ENCODE data around the gene TMEM38A.
"Not testable (repeated sequence)": the region's sequence is repeated elsewhere in the genome, so short reads cannot be mapped to it uniquely, and the experiment has no call there.

Gene TMEM38A

DNA sequence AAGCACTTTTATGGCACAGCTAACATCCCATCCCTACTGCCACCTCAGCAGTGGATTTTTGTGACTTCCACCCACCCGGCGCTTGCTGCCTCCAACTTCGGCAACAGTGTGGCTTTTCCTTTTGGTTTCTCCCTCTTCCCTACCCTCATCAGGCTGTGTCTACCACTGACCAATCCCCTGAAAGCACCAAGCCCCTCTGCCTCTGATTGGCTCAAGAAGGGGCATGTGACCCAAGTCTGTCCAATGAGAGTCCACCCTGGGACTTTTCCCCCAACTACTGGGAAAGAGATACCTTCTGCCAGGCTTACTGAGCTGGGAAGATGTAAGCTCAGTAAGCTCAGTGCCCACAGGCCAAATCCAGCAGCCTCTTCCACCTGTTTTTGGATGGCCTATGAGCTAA, 6.8 kb upstream of the TMEM38A start:
- Mint-ChIP-seq H3K4me3 (no peak overlapping the region), H3K27ac (no peak overlapping the region), H3K36me3 (ENCODE audit: low read depth) (peaks cover 78% of the 10 kb centered on the region), H3K9me3 (no peaks in the 10 kb centered on the region), H3K27me3 (no peaks in the 10 kb centered on the region), H3K4me1 (ENCODE audit: low read depth) (peaks cover 30% of the 10 kb centered on the region)

DNA sequence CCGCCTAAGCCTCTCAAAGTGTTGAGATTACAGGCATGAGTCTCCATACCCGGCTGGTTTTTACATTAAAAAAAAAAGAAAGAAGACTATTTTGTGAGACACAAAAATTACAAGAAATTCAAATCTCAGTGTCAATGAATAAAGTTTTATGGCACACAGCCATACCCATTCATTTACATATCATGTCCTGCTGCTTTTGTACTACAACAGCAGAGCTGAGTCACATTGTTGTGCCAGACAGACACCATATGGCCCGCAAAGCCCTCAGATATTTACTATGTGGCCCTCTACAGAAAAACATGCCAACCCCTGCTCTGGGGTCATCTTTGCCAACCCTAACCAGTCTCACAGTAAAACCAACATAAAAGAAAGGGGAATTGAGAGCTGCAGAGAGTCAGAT, 6.3 kb upstream of the TMEM38A start:
- Mint-ChIP-seq H3K27ac (no peak overlapping the region), H3K9me3 (no peaks in the 10 kb centered on the region), H3K4me1 (ENCODE audit: low read depth) (peaks cover 35% of the 10 kb centered on the region), H3K27me3 (no peaks in the 10 kb centered on the region), H3K36me3 (ENCODE audit: low read depth) (peaks cover 75% of the 10 kb centered on the region), H3K4me3 (no peak overlapping the region)

- Mint-ChIP-seq H3K4me1 (ENCODE audit: low read depth) (peaks cover 35% of the 10 kb centered on the region), H3K4me3 (no peak overlapping the region), H3K9me3 (no peaks in the 10 kb centered on the region)
These were observed 5.2 kb upstream of the TMEM38A start for GRCh38 chr19:16655727-16656126.

DNA sequence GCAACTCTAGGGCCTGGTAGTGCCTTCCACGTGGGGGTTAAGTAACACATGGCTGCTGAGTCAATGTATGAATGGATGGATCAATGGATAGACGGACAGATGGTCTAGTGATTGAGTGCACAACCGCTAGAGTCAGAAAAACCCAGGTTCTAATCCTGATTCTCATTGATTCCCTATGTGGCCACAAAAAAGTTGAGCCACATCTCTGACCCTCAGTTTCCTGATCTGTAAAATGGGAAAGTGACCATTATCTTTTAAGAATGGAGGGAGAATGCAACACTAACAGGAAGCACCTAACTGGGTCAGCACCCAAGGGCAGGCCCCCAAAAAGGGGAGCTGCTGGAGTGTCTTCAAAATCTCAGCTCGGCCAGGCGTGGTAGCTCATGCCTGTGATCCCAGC, 3.6 kb upstream of the TMEM38A start:
- H3K4me3 Mint-ChIP-seq, result no peak overlapping the region
- H3K4me1 Mint-ChIP-seq (ENCODE audit: low read depth), result peaks cover 43% of the 10 kb centered on the region
- no peaks in the 10 kb centered on the region for H3K9me3 Mint-ChIP-seq
- H3K27me3 Mint-ChIP-seq, result peaks cover 7% of the 10 kb centered on the region
- peak overlapping the region; percentile 9 for H3K27ac Mint-ChIP-seq
- H3K36me3 Mint-ChIP-seq (ENCODE audit: low read depth), result peaks cover 53% of the 10 kb centered on the region

More at GRCh38 chr19:16655727-16656126, 5.2 kb upstream of the TMEM38A start:
- Mint-ChIP-seq H3K36me3 (ENCODE audit: low read depth) (peaks cover 67% of the 10 kb centered on the region), H3K27ac (no peak overlapping the region), H3K27me3 (no peaks in the 10 kb centered on the region)

- peaks cover 42% of the 10 kb centered on the region for H3K4me1 Mint-ChIP-seq (ENCODE audit: low read depth)
- peak overlapping the region; percentile 96 for H3K4me3 Mint-ChIP-seq
- peaks cover 7% of the 10 kb centered on the region for H3K27me3 Mint-ChIP-seq
- no peaks in the 10 kb centered on the region for H3K9me3 Mint-ChIP-seq
- H3K36me3 Mint-ChIP-seq (ENCODE audit: low read depth), result peaks cover 35% of the 10 kb centered on the region
- peak overlapping the region; percentile 96 for H3K27ac Mint-ChIP-seq
These were observed 1.5 kb upstream of the TMEM38A start for GRCh38 chr19:16659464-16659831.

GRCh38 chr19:16659832-16660708, 869 bp upstream of the TMEM38A start, which contains the start of gene SMIM7:
SMIM7 (minus strand) TSS chr19:16660144; CDS start chr19:16660110, 34 bp downstream.
- peaks cover 29% of the 10 kb centered on the region for H3K36me3 Mint-ChIP-seq (ENCODE audit: low read depth)

DNA sequence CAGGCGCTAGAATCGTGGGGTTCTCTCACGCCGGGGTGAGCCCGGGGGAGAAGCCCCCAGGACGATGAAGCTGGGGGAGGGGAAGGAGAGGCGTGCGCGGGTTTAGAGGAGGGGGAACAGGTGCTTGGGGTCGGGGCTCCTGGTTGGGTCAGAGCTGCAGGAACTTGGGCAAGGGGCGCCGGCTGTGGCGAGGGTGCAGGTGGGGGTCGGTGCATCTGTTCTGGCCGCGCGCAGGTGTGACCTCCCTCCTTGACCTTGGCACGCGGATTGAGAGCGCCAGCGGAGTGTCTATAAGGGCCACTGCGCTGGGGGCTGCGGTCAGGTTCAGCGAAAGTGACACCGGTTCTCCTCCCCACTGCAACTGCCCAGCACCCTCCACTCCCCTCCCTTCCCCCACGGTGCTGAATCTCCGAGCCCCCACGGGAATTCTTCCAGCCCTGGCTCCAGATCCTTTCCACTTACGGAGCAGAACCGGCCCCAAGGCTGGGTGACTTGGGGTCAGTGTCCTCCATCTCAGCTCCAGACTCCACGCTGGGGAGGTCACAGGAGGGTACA, 618 bp downstream of the TMEM38A start:
- Mint-ChIP-seq H3K36me3 (ENCODE audit: low read depth) (peaks cover 20% of the 10 kb centered on the region), H3K27me3 (peaks cover 7% of the 10 kb centered on the region), H3K4me3 (peak overlapping the region; percentile 73), H3K9me3 (no peaks in the 10 kb centered on the region), H3K27ac (peak overlapping the region; percentile 36), H3K4me1 (ENCODE audit: low read depth) (peaks cover 36% of the 10 kb centered on the region)

More at GRCh38 chr19:16659832-16660708, 869 bp upstream of the TMEM38A start, which contains the start of gene SMIM7:
- Mint-ChIP-seq H3K27me3 (peaks cover 7% of the 10 kb centered on the region), H3K4me1 (ENCODE audit: low read depth) (peaks cover 36% of the 10 kb centered on the region), H3K27ac (peak within 1 kb of the TSS; percentile 96), H3K4me3 (peak within 1 kb of the TSS; percentile 96), H3K9me3 (no peaks in the 10 kb centered on the region)

GRCh38 chr19:16668176-16668575, 7.2 kb downstream of the TMEM38A start:
- Mint-ChIP-seq H3K27me3 (no peaks in the 10 kb centered on the region), H3K27ac (no peak overlapping the region), H3K4me3 (no peak overlapping the region), H3K9me3 (no peaks in the 10 kb centered on the region), H3K36me3 (ENCODE audit: low read depth) (no peaks in the 10 kb centered on the region), H3K4me1 (ENCODE audit: low read depth) (no peaks in the 10 kb centered on the region)

- H3K27me3 Mint-ChIP-seq; H3K27ac Mint-ChIP-seq; H3K4me1 Mint-ChIP-seq (ENCODE audit: low read depth); H3K36me3 Mint-ChIP-seq (ENCODE audit: low read depth); H3K9me3 Mint-ChIP-seq; H3K4me3 Mint-ChIP-seq: not testable (repeated sequence)
These were observed 7.8 kb downstream of the TMEM38A start for GRCh38 chr19:16668702-16669101.

GRCh38 chr19:16670291-16670690, 9.4 kb downstream of the TMEM38A start:
- Mint-ChIP-seq H3K27ac (no peak overlapping the region), H3K9me3 (no peaks in the 10 kb centered on the region), H3K4me3 (no peak overlapping the region), H3K36me3 (ENCODE audit: low read depth) (no peaks in the 10 kb centered on the region), H3K4me1 (ENCODE audit: low read depth) (no peaks in the 10 kb centered on the region), H3K27me3 (no peaks in the 10 kb centered on the region)

DNA sequence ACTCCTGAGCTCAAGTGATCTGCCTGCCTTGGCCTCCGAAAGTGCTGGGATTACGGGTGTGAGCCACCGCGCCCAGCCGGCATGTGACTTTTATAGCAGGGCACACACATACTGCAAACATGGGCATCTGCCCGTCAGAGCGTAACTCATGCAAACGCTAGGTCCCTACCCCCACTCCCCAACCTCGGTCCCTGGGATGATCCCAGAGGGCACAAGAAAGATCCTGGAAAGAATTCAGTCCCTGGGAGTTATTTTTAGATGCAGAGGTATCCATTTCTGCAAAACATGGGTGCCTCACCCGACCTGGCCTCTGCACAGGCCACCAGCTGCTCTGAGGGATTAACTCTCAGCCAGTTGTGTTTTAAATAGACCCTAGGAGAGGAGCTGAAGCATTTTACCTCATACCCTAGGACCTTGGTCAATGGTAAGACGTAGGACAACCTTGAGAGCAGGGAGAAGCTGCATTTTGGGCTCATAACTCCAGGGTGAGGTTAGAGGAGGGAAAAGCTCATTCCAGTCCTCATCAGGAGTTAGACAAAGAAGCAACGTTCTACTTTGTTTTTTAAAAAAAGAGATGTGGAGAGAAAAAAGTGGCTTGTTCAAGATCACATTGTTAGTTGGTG, 10.8 kb downstream of the TMEM38A start:
- Mint-ChIP-seq H3K4me3 (no peak overlapping the region), H3K36me3 (ENCODE audit: low read depth) (no peaks in the 10 kb centered on the region), H3K4me1 (ENCODE audit: low read depth) (no peaks in the 10 kb centered on the region), H3K9me3 (no peaks in the 10 kb centered on the region), H3K27me3 (no peaks in the 10 kb centered on the region), H3K27ac (no peak overlapping the region)

DNA sequence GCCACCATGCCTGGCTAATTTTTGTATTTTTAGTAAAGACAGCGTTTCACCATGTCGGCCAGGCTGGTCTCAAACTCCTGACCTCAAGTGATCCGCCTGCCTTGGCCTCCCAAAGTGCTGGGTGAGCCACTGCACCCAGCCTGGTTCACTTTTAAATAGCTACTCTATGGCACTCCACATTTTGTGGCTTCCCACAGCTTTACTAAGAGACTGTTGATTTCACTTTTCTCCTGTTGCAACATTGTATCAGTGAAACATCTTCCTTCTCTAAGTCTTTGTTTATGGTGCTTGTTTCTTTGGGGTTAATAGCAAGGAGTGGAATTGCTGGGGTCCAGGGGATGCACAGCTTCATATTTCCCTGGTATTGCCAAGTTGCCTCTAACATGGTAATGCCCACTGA, 12.3 kb downstream of the TMEM38A start:
- Mint-ChIP-seq H3K9me3 (no peaks in the 10 kb centered on the region), H3K27ac (no peak overlapping the region), H3K36me3 (ENCODE audit: low read depth) (no peaks in the 10 kb centered on the region), H3K27me3 (no peaks in the 10 kb centered on the region), H3K4me3 (no peak overlapping the region), H3K4me1 (ENCODE audit: low read depth) (no peaks in the 10 kb centered on the region)

GRCh38 chr19:16673839-16674238, 12.9 kb downstream of the TMEM38A start:
- H3K27me3 Mint-ChIP-seq; H3K4me1 Mint-ChIP-seq (ENCODE audit: low read depth); H3K4me3 Mint-ChIP-seq; H3K9me3 Mint-ChIP-seq; H3K27ac Mint-ChIP-seq; H3K36me3 Mint-ChIP-seq (ENCODE audit: low read depth): not testable (repeated sequence)

DNA sequence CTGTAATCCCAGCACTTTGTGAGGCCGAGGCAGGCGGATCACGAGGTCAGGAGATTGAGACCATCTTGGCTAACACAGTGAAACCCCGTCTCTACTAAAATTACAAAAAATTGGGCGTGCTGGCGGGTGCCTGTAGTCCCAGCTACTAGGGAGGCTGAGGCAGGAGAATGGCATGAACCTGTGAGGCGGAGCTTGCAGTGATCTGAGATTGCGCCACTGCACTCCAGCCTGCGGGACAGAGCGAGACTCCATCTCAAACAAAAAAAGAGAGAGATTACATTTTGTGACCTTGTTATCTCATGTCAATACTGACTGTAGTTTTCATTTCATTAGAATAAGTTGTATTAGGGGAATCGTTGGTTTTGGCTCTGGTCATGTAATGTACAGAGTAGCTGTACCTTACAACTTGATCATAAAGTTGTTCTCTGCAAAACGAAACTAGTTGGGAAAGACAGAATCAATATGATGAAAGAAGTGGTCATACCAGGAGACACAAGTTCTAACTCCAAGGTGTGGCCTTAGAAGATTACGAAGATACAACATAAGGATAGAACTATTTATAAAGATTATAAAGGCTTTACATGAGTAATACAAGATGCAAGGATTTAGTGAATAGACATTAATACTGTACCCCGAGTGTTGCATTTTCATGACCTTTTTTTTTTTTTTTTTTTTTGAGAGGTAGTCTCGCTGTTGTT, 15.3 kb downstream of the TMEM38A start:
- Mint-ChIP-seq H3K4me3 (no peak overlapping the region), H3K27ac (no peak overlapping the region), H3K36me3 (ENCODE audit: low read depth) (peaks cover 11% of the 10 kb centered on the region), H3K27me3 (no peaks in the 10 kb centered on the region), H3K4me1 (ENCODE audit: low read depth) (no peaks in the 10 kb centered on the region), H3K9me3 (peaks cover 3% of the 10 kb centered on the region)

DNA sequence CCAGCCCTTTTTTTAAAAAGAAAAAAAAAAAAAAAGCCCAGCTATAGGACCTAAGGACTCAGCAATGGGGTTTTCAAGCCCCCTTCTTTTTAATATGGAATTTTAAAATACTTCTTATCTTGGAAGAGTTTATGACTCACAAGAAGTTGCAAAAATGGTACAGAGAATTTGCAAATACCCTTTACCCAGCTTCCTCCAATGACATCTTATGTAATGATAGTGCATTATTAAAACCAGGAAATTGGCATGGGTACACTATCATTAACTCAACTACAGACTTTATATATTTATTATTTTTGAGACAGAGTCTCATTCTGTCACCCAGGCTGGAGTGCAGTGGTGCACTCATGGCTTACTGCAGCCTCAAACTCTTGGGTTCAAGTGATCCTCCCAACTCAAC, 16.1 kb downstream of the TMEM38A start:
- no peaks in the 10 kb centered on the region for H3K27me3 Mint-ChIP-seq
- H3K4me3 Mint-ChIP-seq, result no peak overlapping the region
- no peak overlapping the region for H3K27ac Mint-ChIP-seq
- H3K4me1 Mint-ChIP-seq (ENCODE audit: low read depth), result no peaks in the 10 kb centered on the region
- peaks cover 3% of the 10 kb centered on the region for H3K9me3 Mint-ChIP-seq
- peaks cover 16% of the 10 kb centered on the region for H3K36me3 Mint-ChIP-seq (ENCODE audit: low read depth)
